Activated naive CD8-positive, alpha-beta T cell (primary cell): Measurements from ENCODE around the gene RASGRP3.
A peak's percentile ranks its signal among the peaks of the same experiment; 100 is the strongest.

Experiments
- H3K27ac Mint-ChIP-seq: one replicate; pipeline ENCODE4 v1.8.0; 2021; ENCODE audit warnings: mixed read lengths
- H3K27me3 Mint-ChIP-seq: one replicate; pipeline ENCODE4 v1.8.0; 2021; ENCODE audit warnings: mixed read lengths
- H3K36me3 Mint-ChIP-seq: one replicate; pipeline ENCODE4 v1.8.0; 2021; ENCODE audit warnings: mixed read lengths
- H3K4me1 Mint-ChIP-seq: one replicate; pipeline ENCODE4 v1.8.0; 2021; ENCODE audit warnings: low read depth, mixed read lengths
- H3K4me3 Mint-ChIP-seq: one replicate; pipeline ENCODE4 v1.8.0; 2021; ENCODE audit warnings: mild to moderate bottlenecking, mixed read lengths
- H3K9me3 Mint-ChIP-seq: one replicate; pipeline ENCODE4 v1.8.0; 2021; ENCODE audit warnings: low read depth, mixed read lengths

RASGRP3 gene

GRCh38 chr2:33588232-33588631 is 111.8 kb downstream of the RASGRP3 start:
- Mint-ChIP-seq H3K36me3 (peaks cover 3% of the 10 kb centered on the region), H3K4me3 (no peak overlapping the region), H3K27ac (no peak overlapping the region), H3K9me3 (no peaks in the 10 kb centered on the region), H3K4me1 (peaks cover 18% of the 10 kb centered on the region), H3K27me3 (no peaks in the 10 kb centered on the region)

- H3K4me1 Mint-ChIP-seq = peaks cover 24% of the 10 kb centered on the region
- H3K4me3 Mint-ChIP-seq = no peak overlapping the region
- peaks cover 5% of the 10 kb centered on the region for H3K36me3 Mint-ChIP-seq
- no peaks in the 10 kb centered on the region for H3K27me3 Mint-ChIP-seq
- H3K9me3 Mint-ChIP-seq = no peaks in the 10 kb centered on the region
- H3K27ac Mint-ChIP-seq = no peak overlapping the region
These were observed 113.0 kb downstream of the RASGRP3 start for GRCh38 chr2:33589444-33589843.

- H3K27me3 Mint-ChIP-seq = no peaks in the 10 kb centered on the region
- peaks cover 5% of the 10 kb centered on the region for H3K36me3 Mint-ChIP-seq
- H3K9me3 Mint-ChIP-seq = no peaks in the 10 kb centered on the region
- no peak overlapping the region for H3K4me3 Mint-ChIP-seq
- H3K27ac Mint-ChIP-seq = no peak overlapping the region
- H3K4me1 Mint-ChIP-seq = peaks cover 49% of the 10 kb centered on the region
These were observed 118.9 kb downstream of the RASGRP3 start for GRCh38 chr2:33595385-33595784.

GRCh38 chr2:33597026-33597425 is 120.6 kb downstream of the RASGRP3 start:
- Mint-ChIP-seq H3K9me3 (no peaks in the 10 kb centered on the region), H3K27ac (no peak overlapping the region), H3K27me3 (no peaks in the 10 kb centered on the region), H3K36me3 (peaks cover 5% of the 10 kb centered on the region), H3K4me1 (peaks cover 43% of the 10 kb centered on the region), H3K4me3 (peak overlapping the region; percentile 99)

- H3K36me3 Mint-ChIP-seq = peaks cover 3% of the 10 kb centered on the region
- no peaks in the 10 kb centered on the region for H3K27me3 Mint-ChIP-seq
- no peaks in the 10 kb centered on the region for H3K9me3 Mint-ChIP-seq
- H3K4me3 Mint-ChIP-seq = peak overlapping the region; percentile 99
- H3K4me1 Mint-ChIP-seq = peaks cover 32% of the 10 kb centered on the region
- H3K27ac Mint-ChIP-seq = peak overlapping the region; percentile 98
These were observed 122.2 kb downstream of the RASGRP3 start for GRCh38 chr2:33598561-33599174.

- Mint-ChIP-seq H3K27me3 (no peaks in the 10 kb centered on the region), H3K4me1 (peaks cover 29% of the 10 kb centered on the region), H3K36me3 (no peaks in the 10 kb centered on the region), H3K9me3 (no peaks in the 10 kb centered on the region), H3K27ac (peak within 1 kb of the TSS; percentile 98), H3K4me3 (peak within 1 kb of the TSS; percentile 99)
These were observed 122.9 kb downstream of the RASGRP3 start, which contains the start of gene FAM98A for GRCh38 chr2:33599175-33599942. Gene FAM98A (minus strand): TSS chr2:33599299. CDS start chr2:33599221, 78 bp downstream.

- no peaks in the 10 kb centered on the region for H3K27me3 Mint-ChIP-seq
- no peaks in the 10 kb centered on the region for H3K36me3 Mint-ChIP-seq
- H3K4me3 Mint-ChIP-seq = peak overlapping the region; percentile 99
- H3K27ac Mint-ChIP-seq = peak overlapping the region; percentile 98
- peaks cover 25% of the 10 kb centered on the region for H3K4me1 Mint-ChIP-seq
- no peaks in the 10 kb centered on the region for H3K9me3 Mint-ChIP-seq
These were observed 123.4 kb downstream of the RASGRP3 start for GRCh38 chr2:33599943-33600192.

GRCh38 chr2:33602201-33602830 is 125.9 kb downstream of the RASGRP3 start:
- peaks cover 13% of the 10 kb centered on the region for H3K4me1 Mint-ChIP-seq
- H3K9me3 Mint-ChIP-seq = no peaks in the 10 kb centered on the region
- no peaks in the 10 kb centered on the region for H3K27me3 Mint-ChIP-seq
- H3K27ac Mint-ChIP-seq = no peak overlapping the region
- H3K36me3 Mint-ChIP-seq = peaks cover 2% of the 10 kb centered on the region
- H3K4me3 Mint-ChIP-seq = no peak overlapping the region

GRCh38 chr2:33603416-33603815 is 127.0 kb downstream of the RASGRP3 start:
- Mint-ChIP-seq H3K27ac (no peak overlapping the region), H3K27me3 (no peaks in the 10 kb centered on the region), H3K36me3 (peaks cover 2% of the 10 kb centered on the region), H3K9me3 (no peaks in the 10 kb centered on the region), H3K4me1 (peaks cover 8% of the 10 kb centered on the region), H3K4me3 (no peak overlapping the region)

GRCh38 chr2:33605056-33605455 is 128.6 kb downstream of the RASGRP3 start:
- H3K4me1 Mint-ChIP-seq = peaks cover under 1% of the 10 kb centered on the region
- no peaks in the 10 kb centered on the region for H3K9me3 Mint-ChIP-seq
- no peak overlapping the region for H3K27ac Mint-ChIP-seq
- no peaks in the 10 kb centered on the region for H3K27me3 Mint-ChIP-seq
- H3K36me3 Mint-ChIP-seq = peaks cover 2% of the 10 kb centered on the region
- no peak overlapping the region for H3K4me3 Mint-ChIP-seq

GRCh38 chr2:33606100-33606499 is 129.7 kb downstream of the RASGRP3 start:
- Mint-ChIP-seq H3K27ac (no peak overlapping the region), H3K4me3 (no peak overlapping the region), H3K9me3 (no peaks in the 10 kb centered on the region), H3K4me1 (no peaks in the 10 kb centered on the region), H3K36me3 (peaks cover 2% of the 10 kb centered on the region), H3K27me3 (no peaks in the 10 kb centered on the region)

- Mint-ChIP-seq H3K27ac (no peak overlapping the region), H3K36me3 (peaks cover 2% of the 10 kb centered on the region), H3K27me3 (no peaks in the 10 kb centered on the region), H3K4me3 (no peak overlapping the region), H3K9me3 (no peaks in the 10 kb centered on the region), H3K4me1 (no peaks in the 10 kb centered on the region)
These were observed 130.2 kb downstream of the RASGRP3 start for GRCh38 chr2:33606622-33607021.

GRCh38 chr2:33607251-33607721 is 130.8 kb downstream of the RASGRP3 start:
- H3K4me1 Mint-ChIP-seq = no peaks in the 10 kb centered on the region
- no peak overlapping the region for H3K4me3 Mint-ChIP-seq
- H3K27ac Mint-ChIP-seq = no peak overlapping the region
- H3K9me3 Mint-ChIP-seq = no peaks in the 10 kb centered on the region
- peaks cover 2% of the 10 kb centered on the region for H3K36me3 Mint-ChIP-seq
- no peaks in the 10 kb centered on the region for H3K27me3 Mint-ChIP-seq

- Mint-ChIP-seq H3K36me3 (peaks cover 2% of the 10 kb centered on the region), H3K27me3 (no peaks in the 10 kb centered on the region), H3K4me3 (no peak overlapping the region), H3K4me1 (no peaks in the 10 kb centered on the region), H3K27ac (no peak overlapping the region), H3K9me3 (no peaks in the 10 kb centered on the region)
These were observed 131.5 kb downstream of the RASGRP3 start for GRCh38 chr2:33607905-33608304.

GRCh38 chr2:33614190-33614589 is 137.7 kb downstream of the RASGRP3 start:
- H3K4me1 Mint-ChIP-seq = no peaks in the 10 kb centered on the region
- H3K9me3 Mint-ChIP-seq = peaks cover 19% of the 10 kb centered on the region
- no peaks in the 10 kb centered on the region for H3K27me3 Mint-ChIP-seq
- peaks cover 22% of the 10 kb centered on the region for H3K36me3 Mint-ChIP-seq
- H3K4me3 Mint-ChIP-seq = no peak overlapping the region
- no peak overlapping the region for H3K27ac Mint-ChIP-seq
